Loucy (cell line): ENCODE measurements around the gene PID1.

Experiments used
- H2AFZ ChIP-seq: fragments of 200-600 bp; sonication (generic); 2 replicates; pipeline ENCODE4 v1.6.0; 2016; ENCODE audit warnings: antibody characterized with exemption, mild to moderate bottlenecking, low read length, moderate library complexity
- H3F3A ChIP-seq: fragments of 200-600 bp; 2 replicates; pipeline ENCODE4 v1.6.0; 2016; ENCODE audit warnings: antibody characterized with exemption, low read depth, mild to moderate bottlenecking
- H3K27me3 ChIP-seq: fragments of 200-600 bp; sonication (generic); 2 replicates; pipeline ENCODE4 v1.6.1; 2014; ENCODE audit warnings: low read length, mild to moderate bottlenecking; ENCODE audit not compliant: insufficient read depth, poor library complexity, severe bottlenecking
- H3K36me3 ChIP-seq: fragments of 200-600 bp; sonication (generic); 2 replicates; pipeline ENCODE4 v1.6.1; 2016; ENCODE audit warnings: low read length; ENCODE audit not compliant: insufficient read depth
- H3K4me1 ChIP-seq: fragments of 200-600 bp; sonication (generic); 2 replicates; pipeline ENCODE4 v1.5.1; 2014; ENCODE audit warnings: low read length, mild to moderate bottlenecking; ENCODE audit not compliant: insufficient read depth, poor library complexity, severe bottlenecking
- H3K4me2 ChIP-seq: fragments of 200-600 bp; sonication (generic); 2 replicates; pipeline ENCODE4 v1.6.0; 2014; ENCODE audit warnings: antibody characterized with exemption, low read length, low read depth, mild to moderate bottlenecking; ENCODE audit not compliant: poor library complexity, severe bottlenecking
- H3K4me3 ChIP-seq: fragments of 200-600 bp; sonication (generic); 2 replicates; pipeline ENCODE4 v1.5.1; 2014; ENCODE audit warnings: low read length, mild to moderate bottlenecking, mixed read lengths; ENCODE audit not compliant: poor library complexity, severe bottlenecking
- H3K79me2 ChIP-seq: fragments of 200-600 bp; sonication (generic); 2 replicates; pipeline ENCODE4 v1.6.1; 2014; ENCODE audit warnings: low read length; ENCODE audit not compliant: insufficient read depth
- H3K9ac ChIP-seq: fragments of 200-600 bp; sonication (generic); 2 replicates; pipeline ENCODE4 v1.6.0; 2014; ENCODE audit warnings: mild to moderate bottlenecking, low read depth, low read length, moderate library complexity; ENCODE audit not compliant: poor library complexity, severe bottlenecking
- H3K9me2 ChIP-seq: fragments of 200-600 bp; sonication (generic); replicated peaks from 2 replicates; pipeline ENCODE4 v1.6.1; 2016; ENCODE audit warnings: low read depth, low read length, mixed read lengths
- H3K9me3 ChIP-seq: fragments of 200-600 bp; sonication (generic); 2 replicates; pipeline ENCODE4 v1.6.1; 2014; ENCODE audit warnings: mild to moderate bottlenecking, antibody characterized with exemption, low read length, low read depth; ENCODE audit not compliant: insufficient read depth
- H4K20me1 ChIP-seq: fragments of 200-600 bp; sonication (generic); 2 replicates; pipeline ENCODE4 v1.6.0; 2014; ENCODE audit warnings: antibody characterized with exemption, low read length, mild to moderate bottlenecking; ENCODE audit not compliant: insufficient read depth, poor library complexity, severe bottlenecking
- CTCF ChIP-seq: fragments of 200-600 bp; sonication (generic); conservative IDR thresholded peaks from 2 replicates; pipeline ENCODE4 v1.5.1; 2014; ENCODE audit warnings: mild to moderate bottlenecking, antibody characterized with exemption, low read length
- EZH2phosphoT487 ChIP-seq: fragments of 200-600 bp; IDR thresholded peaks from 2 replicates; pipeline ENCODE4 v1.6.1; 2018; ENCODE audit warnings: antibody characterized with exemption, mild to moderate bottlenecking, moderate library complexity, borderline replicate concordance

The PID1 gene

GRCh38 chr2:229152674-229153073, 118.4 kb downstream of the PID1 start:
- Histone ChIP-seq H4K20me1 (no peaks in the 10 kb centered on the region), H3K9me3 (no peaks in the 10 kb centered on the region)

GRCh38 chr2:229150317-229150716, 120.8 kb downstream of the PID1 start:
- TF ChIP-seq EZH2phosphoT487 (no peak), CTCF (no peak)
- H3K79me2 ChIP-seq, result no peaks in the 10 kb centered on the region
- no peaks in the 10 kb centered on the region for H3K9me2 ChIP-seq
- no peaks in the 10 kb centered on the region for H4K20me1 ChIP-seq
- no peak overlapping the region for H2AFZ ChIP-seq
- no peak overlapping the region for H3K9ac ChIP-seq
- no peak overlapping the region for H3K4me2 ChIP-seq
- no peaks in the 10 kb centered on the region for H3K9me3 ChIP-seq
- no peaks in the 10 kb centered on the region for H3K4me1 ChIP-seq
- H3K4me3 ChIP-seq, result no peak overlapping the region
- no peaks in the 10 kb centered on the region for H3K36me3 ChIP-seq
- H3F3A ChIP-seq, result no peaks in the 10 kb centered on the region
- no peaks in the 10 kb centered on the region for H3K27me3 ChIP-seq

More at GRCh38 chr2:229152674-229153073, 118.4 kb downstream of the PID1 start:
- Histone ChIP-seq H3K9me2 (no peaks in the 10 kb centered on the region), H3K36me3 (no peaks in the 10 kb centered on the region), H3F3A (no peaks in the 10 kb centered on the region), H3K79me2 (no peaks in the 10 kb centered on the region), H3K4me3 (no peak overlapping the region), H3K9ac (no peak overlapping the region), H3K4me1 (no peaks in the 10 kb centered on the region), H3K4me2 (no peak overlapping the region), H2AFZ (no peak overlapping the region), H3K27me3 (no peaks in the 10 kb centered on the region)
- TF ChIP-seq EZH2phosphoT487 (no peak), CTCF (no peak)

GRCh38 chr2:229141424-229142025, 129.6 kb downstream of the PID1 start:
- no peaks in the 10 kb centered on the region for H3K9me3 ChIP-seq
- H3K9me2 ChIP-seq, result no peaks in the 10 kb centered on the region
- no peaks in the 10 kb centered on the region for H3K4me1 ChIP-seq
- H3F3A ChIP-seq, result no peaks in the 10 kb centered on the region
- H3K9ac ChIP-seq, result no peak overlapping the region
- H2AFZ ChIP-seq, result no peak overlapping the region
- H3K36me3 ChIP-seq, result no peaks in the 10 kb centered on the region
- no peaks in the 10 kb centered on the region for H3K79me2 ChIP-seq
- H3K27me3 ChIP-seq, result no peaks in the 10 kb centered on the region
- H3K4me3 ChIP-seq, result no peak overlapping the region
- no peak for TF ChIP-seq CTCF
- H4K20me1 ChIP-seq, result no peaks in the 10 kb centered on the region
- no peak overlapping the region for H3K4me2 ChIP-seq
